CD14-positive monocyte (primary cell): ENCODE data around the gene ZNF274. TPM values are rescaled to one million over a fixed set of nuclear protein-coding genes. Genes with fewer than 3 reads are reported as not detected.
A peak's percentile ranks its signal among the peaks of the same experiment; 100 is the strongest.

ENCODE experiments used
- DNase-seq, 3 donors: peaks; one replicate each; pipeline ENCODE4 v3.0.0-alpha.2; 2011 to 2022
- H2AFZ ChIP-seq: 2 replicates; pipeline ENCODE4 v1.6.0; 2012; ENCODE audit warnings: mild to moderate bottlenecking, low read depth, low read length, inconsistent platforms; ENCODE audit not compliant: insufficient read depth, poor library complexity, severe bottlenecking
- H3K27ac ChIP-seq, 2 donors: 1 replicate in 1 of 2; 2 replicates in 1 of 2; pipeline ENCODE4 v1.5.1; 2012 to 2013; ENCODE audit warnings: low read length in 2 of 2, control low read depth in 1 of 2, inconsistent platforms in 1 of 2, low read depth in 1 of 2, mild to moderate bottlenecking in 1 of 2
- H3K27me3 ChIP-seq, 2 donors: one replicate each; pipeline versions ENCODE4 v1.6.0 to v1.6.1; 2011 to 2013; ENCODE audit warnings: low read length in 2 of 2; ENCODE audit not compliant: control insufficient read depth in 2 of 2, insufficient read depth in 2 of 2
- H3K36me3 ChIP-seq, 2 donors: replicated peaks in 1 of 2; 1 replicate in 1 of 2; 2 replicates in 1 of 2; pipeline versions ENCODE4 v1.5.1 to v1.6.1; 2012 to 2013; ENCODE audit warnings: low read length in 2 of 2, control low read depth in 1 of 2, inconsistent platforms in 1 of 2, mild to moderate bottlenecking in 1 of 2; ENCODE audit not compliant: insufficient read depth in 2 of 2, control insufficient read depth in 1 of 2
- H3K4me1 ChIP-seq, 2 donors: 1 replicate in 1 of 2; 2 replicates in 1 of 2; pipeline versions ENCODE4 v1.5.1 to v1.6.1; 2012 to 2013; ENCODE audit warnings: low read length in 2 of 2, control low read depth in 1 of 2, inconsistent platforms in 1 of 2, mild to moderate bottlenecking in 1 of 2, moderate library complexity in 1 of 2; ENCODE audit not compliant: insufficient read depth in 2 of 2, control insufficient read depth in 1 of 2
- H3K4me2 ChIP-seq: replicated peaks from 2 replicates; pipeline ENCODE3; 2012; ENCODE audit warnings: low read length, moderate library complexity, mild to moderate bottlenecking; ENCODE audit not compliant: poor library complexity, severe bottlenecking; ENCODE audit errors: extremely low read depth
- H3K4me3 ChIP-seq, 3 experiments: fragments of 200-600 bp in 1 of 3; sonication (generic) in 1 of 3; replicated peaks in 1 of 3; 1 replicate in 2 of 3; 2 replicates in 1 of 3; pipeline ENCODE4 v1.5.1; 2011 to 2013; ENCODE audit warnings: low read length in 3 of 3, mild to moderate bottlenecking in 3 of 3, control low read depth in 2 of 3, low read depth in 2 of 3, inconsistent platforms in 1 of 3, moderate library complexity in 1 of 3
- H3K79me2 ChIP-seq: 2 replicates; pipeline ENCODE4 v1.6.0; 2012; ENCODE audit warnings: mild to moderate bottlenecking, control low read depth, inconsistent platforms, low read length, moderate library complexity; ENCODE audit not compliant: insufficient read depth
- H3K9ac ChIP-seq: 2 replicates; pipeline ENCODE4 v1.6.0; 2017; ENCODE audit warnings: low read length, mild to moderate bottlenecking; ENCODE audit not compliant: insufficient read depth, poor library complexity, severe bottlenecking
- H3K9me3 ChIP-seq, 2 donors: replicated peaks in 1 of 2; 1 replicate in 1 of 2; 2 replicates in 1 of 2; pipeline versions ENCODE4 v1.5.1 to v1.6.1; 2012 to 2013; ENCODE audit warnings: low read length in 2 of 2, control low read depth in 1 of 2; ENCODE audit not compliant: control insufficient read depth in 1 of 2, insufficient read depth in 1 of 2
- H4K20me1 ChIP-seq: 2 replicates; pipeline ENCODE4 v1.6.0; 2012; ENCODE audit warnings: mild to moderate bottlenecking, low read length, control low read depth, moderate library complexity; ENCODE audit not compliant: insufficient read depth
- H3K27ac Mint-ChIP-seq, 7 donors: one replicate each; pipeline ENCODE4 v1.8.0; 2020; ENCODE audit warnings: mild to moderate bottlenecking in 7 of 7, mixed read lengths in 7 of 7, moderate library complexity in 6 of 7, inconsistent platforms in 2 of 7
- H3K27me3 Mint-ChIP-seq, 3 donors: one replicate each; pipeline ENCODE4 v1.8.0; 2021 to 2022; ENCODE audit warnings: low read depth in 3 of 3, mild to moderate bottlenecking in 3 of 3, mixed read lengths in 3 of 3, moderate library complexity in 3 of 3, inconsistent platforms in 1 of 3
- H3K36me3 Mint-ChIP-seq, 2 donors: one replicate each; pipeline ENCODE4 v1.8.0; 2020; ENCODE audit warnings: mixed read lengths in 2 of 2, inconsistent platforms in 1 of 2, mild to moderate bottlenecking in 1 of 2
- H3K4me1 Mint-ChIP-seq: one replicate; pipeline ENCODE4 v1.8.0; 2020; ENCODE audit warnings: mild to moderate bottlenecking, mixed read lengths
- H3K4me3 Mint-ChIP-seq, 2 donors: one replicate each; pipeline ENCODE4 v1.8.0; 2020; ENCODE audit warnings: mild to moderate bottlenecking in 2 of 2, mixed read lengths in 2 of 2, moderate library complexity in 1 of 2
- H3K9me3 Mint-ChIP-seq, 7 donors: one replicate each; pipeline ENCODE4 v1.8.0; 2020 to 2022; ENCODE audit warnings: mixed read lengths in 7 of 7, mild to moderate bottlenecking in 6 of 7, moderate library complexity in 6 of 7, inconsistent platforms in 2 of 7
- CTCF ChIP-seq: fragments of 200-600 bp; IDR thresholded peaks from one replicate; pipeline ENCODE4 v1.8.0; 2022; ENCODE audit warnings: antibody characterized with exemption, mild to moderate bottlenecking
- WGBS: methylation state at CpG from one replicate; pipeline ENCODE4 v1.1.5; 2013; ENCODE audit warnings: missing lambda C conversion rate; ENCODE audit not compliant: insufficient coverage; 5-methylcytosine and 5-hydroxymethylcytosine counted together
- intact Hi-C, 2 donors: fragments of 100-400 bp; cut with micrococcal nuclease; formaldehyde crosslinking; loops; one replicate each; pipeline versions ENCODE4 v1.15.0 to v1.15.1; 2023
- polyA plus RNA-seq, 3 donors: library from polyadenylated mRNA; depleted of rRNA in 1 of 3; unstranded in 2 of 3; stranded (reverse) in 1 of 3; fragments of 300-500 nt in 2 of 3; fragments of >200 nt in 1 of 3; fragmentation: Illumina TruSeq in 2 of 3; gene quantifications; 1 replicate in 2 of 3; 2 replicates in 1 of 3; pipeline ENCODE4 v1.2.3, GENCODE V29; 2012 to 2021

ZNF274 gene
- polyA plus RNA-seq, 3 donors = 5.8 to 10.1 (median 9.0) TPM

GRCh38 chr19:58243351-58243750 lies 60.5 kb downstream of the ZNF274 start:
- H3K9me3 ChIP-seq = peaks cover 97 to 100% of the 10 kb centered on the region in 2 donors
- no peak for TF ChIP-seq CTCF
- no peak for DNase-seq
- Mint-ChIP-seq H3K27me3 (peaks cover 0 to 3% (median 3%) of the 10 kb centered on the region in 3 donors), H3K27ac (no peak overlapping the region), H3K4me3 (no peak overlapping the region), H3K9me3 (peaks cover 73 to 100% (median 97%) of the 10 kb centered on the region in 7 donors), H3K4me1 (no peaks in the 10 kb centered on the region), H3K36me3 (peaks cover 85 to 95% of the 10 kb centered on the region in 2 donors)
- H3K79me2 ChIP-seq = no peaks in the 10 kb centered on the region
- intact Hi-C loops = no loop called here
- peaks cover 39 to 87% of the 10 kb centered on the region in 2 donors for H3K36me3 ChIP-seq
- H3K4me3 ChIP-seq = peak overlapping the region in 1 of 3 experiments; percentile 26
- no peaks in the 10 kb centered on the region for H3K4me1 ChIP-seq
- H3K4me2 ChIP-seq = no peak overlapping the region
- H2AFZ ChIP-seq = no peak overlapping the region
- no peaks in the 10 kb centered on the region for H4K20me1 ChIP-seq
- 100% methylated on average over 1 of the region's 6 CpGs for WGBS
- no peak overlapping the region for H3K9ac ChIP-seq
- no peak overlapping the region for H3K27ac ChIP-seq
- no peaks in the 10 kb centered on the region for H3K27me3 ChIP-seq

GRCh38 chr19:58248886-58249285 lies 66.0 kb downstream of the ZNF274 start:
- no peak overlapping the region for H2AFZ ChIP-seq
- H3K4me2 ChIP-seq = no peak overlapping the region
- H3K27me3 ChIP-seq = no peaks in the 10 kb centered on the region
- H3K27ac Mint-ChIP-seq = no peak overlapping the region
- H4K20me1 ChIP-seq = no peaks in the 10 kb centered on the region
- H3K4me3 Mint-ChIP-seq = peak overlapping the region in 1 of 2 donors; percentile 11
- H3K9me3 ChIP-seq = peaks cover 85 to 99% of the 10 kb centered on the region in 2 donors
- no peak for TF ChIP-seq CTCF
- H3K4me1 ChIP-seq = no peaks in the 10 kb centered on the region
- H3K27me3 Mint-ChIP-seq = peaks cover 0 to 3% (median 3%) of the 10 kb centered on the region in 3 donors
- no peak for DNase-seq
- peak overlapping the region in 1 of 3 experiments; percentile 0 for H3K4me3 ChIP-seq
- no peak overlapping the region for H3K27ac ChIP-seq
- H3K9me3 Mint-ChIP-seq = peaks cover 64 to 99% (median 95%) of the 10 kb centered on the region in 7 donors
- no peak overlapping the region for H3K9ac ChIP-seq
- peaks cover 80 to 95% of the 10 kb centered on the region in 2 donors for H3K36me3 Mint-ChIP-seq
- intact Hi-C loops = no loop called here
- no peaks in the 10 kb centered on the region for H3K79me2 ChIP-seq
- H3K4me1 Mint-ChIP-seq = no peaks in the 10 kb centered on the region
- no CpG with 5 or more reads among the region's 3 CpGs for WGBS
- H3K36me3 ChIP-seq = peaks cover 53 to 100% of the 10 kb centered on the region in 2 donors
